ENCODE results near the gene SOX2. TPM values are rescaled to one million over a fixed set of nuclear protein-coding genes. Genes with fewer than 3 reads are reported as not detected.

SOX2 gene
- 10 to 100 TPM; 21.3 to 54.8 (median 43.5) TPM for total RNA-seq

- whole genome bisulfite sequencing, 2 donors, result 2 to 9% methylated on average over 16 to 27 of the region's 37 CpGs
- peaks cover 0 to 100% (median 14%) of the 10 kb centered on the region in 4 donors for H3K27me3 ChIP-seq
These were observed at the start of gene SOX2 for GRCh38 chr3:181711325-181712135. Gene SOX2, plus strand, starts transcription at chr3:181711925. Its CDS starts 436 bp downstream, at chr3:181712361.

GRCh38 chr3:181683563-181683962 is 28.2 kb upstream of the SOX2 start:
- no peak for TF ChIP-seq POLR2A (IDR thresholded peaks at IDR 0.05)
- TF ChIP-seq, protein P1, sequence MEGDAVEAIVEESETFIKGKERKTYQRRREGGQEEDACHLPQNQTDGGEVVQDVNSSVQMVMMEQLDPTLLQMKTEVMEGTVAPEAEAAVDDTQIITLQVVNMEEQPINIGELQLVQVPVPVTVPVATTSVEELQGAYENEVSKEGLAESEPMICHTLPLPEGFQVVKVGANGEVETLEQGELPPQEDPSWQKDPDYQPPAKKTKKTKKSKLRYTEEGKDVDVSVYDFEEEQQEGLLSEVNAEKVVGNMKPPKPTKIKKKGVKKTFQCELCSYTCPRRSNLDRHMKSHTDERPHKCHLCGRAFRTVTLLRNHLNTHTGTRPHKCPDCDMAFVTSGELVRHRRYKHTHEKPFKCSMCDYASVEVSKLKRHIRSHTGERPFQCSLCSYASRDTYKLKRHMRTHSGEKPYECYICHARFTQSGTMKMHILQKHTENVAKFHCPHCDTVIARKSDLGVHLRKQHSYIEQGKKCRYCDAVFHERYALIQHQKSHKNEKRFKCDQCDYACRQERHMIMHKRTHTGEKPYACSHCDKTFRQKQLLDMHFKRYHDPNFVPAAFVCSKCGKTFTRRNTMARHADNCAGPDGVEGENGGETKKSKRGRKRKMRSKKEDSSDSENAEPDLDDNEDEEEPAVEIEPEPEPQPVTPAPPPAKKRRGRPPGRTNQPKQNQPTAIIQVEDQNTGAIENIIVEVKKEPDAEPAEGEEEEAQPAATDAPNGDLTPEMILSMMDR (IDR thresholded peaks at IDR 0.05), result no peak
- peaks cover 0 to 20% (median 0%) of the 10 kb centered on the region in 4 donors for H3K27me3 ChIP-seq
- H3K27ac ChIP-seq, result no peak overlapping the region
- DNase-seq, result no peak
- no peaks in the 10 kb centered on the region for H3K4me1 ChIP-seq
- no peaks in the 10 kb centered on the region for H3K36me3 ChIP-seq
- no peak overlapping the region for H3K4me3 ChIP-seq
- WGBS, 2 donors, result 54 to 57% methylated on average over 1 of the region's 1 CpG
- H3K9me3 ChIP-seq, result no peaks in the 10 kb centered on the region
- intact Hi-C loops (cut with DNase I), result no loop called here

More at GRCh38 chr3:181711325-181712135, at the start of gene SOX2:
- Histone ChIP-seq H3K9me3 (no peaks in the 10 kb centered on the region), H3K36me3 (no peaks in the 10 kb centered on the region), H3K4me3 (peak within 1 kb of the TSS; percentile 55 to 68 (median 62)), H3K4me1 (peaks cover 8 to 32% (median 15%) of the 10 kb centered on the region in 3 donors), H3K27ac (peak within 1 kb of the TSS; percentile 65 to 93 (median 90))
- DNase-seq, result no peak
- intact Hi-C loops (cut with DNase I), result loop anchor here (5.0 kb wide), 1 partner anchor 546 kb away; no protein-coding TSS in a partner anchor
- TF ChIP-seq, protein P1 (IDR thresholded peaks at IDR 0.05), result no peak
- peak in 3 of 4 donors; percentile 74 to 85 (median 81) for TF ChIP-seq POLR2A (IDR thresholded peaks at IDR 0.05)

- TF ChIP-seq, protein P1 (IDR thresholded peaks at IDR 0.05), result no peak
- no peak for TF ChIP-seq POLR2A (IDR thresholded peaks at IDR 0.05)
- intact Hi-C loops (cut with DNase I), result no loop called here
These were observed 24.5 kb upstream of the SOX2 start for GRCh38 chr3:181687190-181687589.

GRCh38 chr3:181687731-181688130 is 24.0 kb upstream of the SOX2 start:
- Histone ChIP-seq H3K27ac (no peak overlapping the region), H3K4me3 (no peak overlapping the region), H3K9me3 (no peaks in the 10 kb centered on the region), H3K4me1 (no peaks in the 10 kb centered on the region), H3K27me3 (peaks cover 0 to 20% (median 0%) of the 10 kb centered on the region in 4 donors), H3K36me3 (no peaks in the 10 kb centered on the region)
- 76 to 85% methylated on average over 2 of the region's 2 CpGs for WGBS, 2 donors
- TF ChIP-seq POLR2A (IDR thresholded peaks at IDR 0.05), result no peak
- TF ChIP-seq, protein P1 (IDR thresholded peaks at IDR 0.05), result no peak
- DNase-seq, result no peak
- intact Hi-C loops (cut with DNase I), result no loop called here

More at GRCh38 chr3:181687190-181687589, 24.5 kb upstream of the SOX2 start:
- Histone ChIP-seq H3K36me3 (no peaks in the 10 kb centered on the region), H3K27me3 (peaks cover 0 to 20% (median 0%) of the 10 kb centered on the region in 4 donors), H3K9me3 (no peaks in the 10 kb centered on the region), H3K27ac (no peak overlapping the region), H3K4me1 (no peaks in the 10 kb centered on the region), H3K4me3 (no peak overlapping the region)
- no peak for DNase-seq
- 71 to 89% methylated on average over 1 of the region's 1 CpG for WGBS, 2 donors

DNA sequence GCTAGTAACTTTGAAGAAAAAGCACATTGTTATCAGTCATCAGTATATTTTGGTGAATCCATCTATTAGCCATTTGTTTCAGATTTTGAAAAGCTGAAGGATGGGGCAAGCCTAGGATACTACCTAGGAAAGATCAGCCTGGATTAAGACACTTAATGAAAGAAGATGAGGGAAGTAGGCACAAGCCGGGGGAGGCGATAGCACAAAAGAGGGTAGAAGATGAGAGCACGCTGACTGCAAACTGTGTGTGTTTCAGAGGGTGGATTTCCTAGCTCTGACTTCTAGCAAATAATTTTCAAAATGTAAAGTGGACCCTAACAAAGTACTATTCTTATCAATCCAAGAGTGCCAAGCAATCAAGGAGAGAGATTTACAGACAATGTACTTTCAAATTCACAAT is 22.2 kb upstream of the SOX2 start:
- no peaks in the 10 kb centered on the region for H3K4me1 ChIP-seq
- intact Hi-C loops (cut with DNase I), result no loop called here
- WGBS, 2 donors, result 90 to 93% methylated on average over 3 of the region's 3 CpGs
- no peaks in the 10 kb centered on the region for H3K9me3 ChIP-seq
- H3K4me3 ChIP-seq, result no peak overlapping the region
- no peak overlapping the region for H3K27ac ChIP-seq
- H3K27me3 ChIP-seq, result peaks cover 0 to 9% (median 0%) of the 10 kb centered on the region in 4 donors
- TF ChIP-seq, protein P1 (IDR thresholded peaks at IDR 0.05), result no peak
- TF ChIP-seq POLR2A (IDR thresholded peaks at IDR 0.05), result no peak
- DNase-seq, result no peak
- no peaks in the 10 kb centered on the region for H3K36me3 ChIP-seq

Measured in esophagus squamous epithelium (tissue), 5 donors.